ENCODE data around the gene SNX13.

- no peak for TF ChIP-seq ZFX (CRISPR knock-in tag; IDR thresholded peaks at IDR 0.05)
- no peak for TF ChIP-seq CTBP1 (IDR thresholded peaks at IDR 0.05; ENCODE audit: borderline replicate concordance)
- TF ChIP-seq IFI16 (CRISPR knock-in tag; IDR thresholded peaks at IDR 0.05), result no peak
- no peak for TF ChIP-seq ARID2 (IDR thresholded peaks at IDR 0.05)
- no peak for TF ChIP-seq FOS (IDR thresholded peaks at IDR 0.05; ENCODE audit: extremely low read depth, insufficient read length)
- TF ChIP-seq CHAMP1 (IDR thresholded peaks at IDR 0.05), result no peak
- TF ChIP-seq SMAD4 (CRISPR knock-in tag; conservative IDR thresholded peaks at IDR 0.05), result no peak
- no peak for TF ChIP-seq CTCF (IDR thresholded peaks at IDR 0.05 in 2 of 3, conservative IDR thresholded peaks at IDR 0.05 in 1 of 3; ENCODE audit: insufficient read depth in 2 of 3, low read depth in 1 of 3, low read length in 3 of 3)
- no peak for TF ChIP-seq POLR2A (conservative IDR thresholded peaks at IDR 0.05)
- no peak for TF ChIP-seq BRD4 (IDR thresholded peaks at IDR 0.05)
These were observed 96.3 kb downstream of the SNX13 start for GRCh38 chr7:17844022-17844421.

Measured in K562 (cell line).